GM12865 (cell line): ENCODE measurements around the gene SLC22A23.
A peak's percentile ranks its signal among the peaks of the same experiment; 100 is the strongest.

ENCODE experiments used
- DNase-seq: peaks from one replicate; pipeline ENCODE4 v3.0.0; 2010; ENCODE audit warnings: low read depth
- H3K4me3 ChIP-seq: 2 replicates; pipeline ENCODE4 v1.5.1; 2011; ENCODE audit warnings: mild to moderate bottlenecking, low read depth, low read length, control low read depth
- TF ChIP-seq, protein P1 (sequence below): IDR thresholded peaks from 2 replicates; pipeline ENCODE4 v1.5.1; 2011; ENCODE audit warnings: low read length, control low read depth, low read depth, inconsistent platforms; ENCODE audit not compliant: insufficient read depth; ENCODE audit errors: missing control alignments

The SLC22A23 gene

DNA sequence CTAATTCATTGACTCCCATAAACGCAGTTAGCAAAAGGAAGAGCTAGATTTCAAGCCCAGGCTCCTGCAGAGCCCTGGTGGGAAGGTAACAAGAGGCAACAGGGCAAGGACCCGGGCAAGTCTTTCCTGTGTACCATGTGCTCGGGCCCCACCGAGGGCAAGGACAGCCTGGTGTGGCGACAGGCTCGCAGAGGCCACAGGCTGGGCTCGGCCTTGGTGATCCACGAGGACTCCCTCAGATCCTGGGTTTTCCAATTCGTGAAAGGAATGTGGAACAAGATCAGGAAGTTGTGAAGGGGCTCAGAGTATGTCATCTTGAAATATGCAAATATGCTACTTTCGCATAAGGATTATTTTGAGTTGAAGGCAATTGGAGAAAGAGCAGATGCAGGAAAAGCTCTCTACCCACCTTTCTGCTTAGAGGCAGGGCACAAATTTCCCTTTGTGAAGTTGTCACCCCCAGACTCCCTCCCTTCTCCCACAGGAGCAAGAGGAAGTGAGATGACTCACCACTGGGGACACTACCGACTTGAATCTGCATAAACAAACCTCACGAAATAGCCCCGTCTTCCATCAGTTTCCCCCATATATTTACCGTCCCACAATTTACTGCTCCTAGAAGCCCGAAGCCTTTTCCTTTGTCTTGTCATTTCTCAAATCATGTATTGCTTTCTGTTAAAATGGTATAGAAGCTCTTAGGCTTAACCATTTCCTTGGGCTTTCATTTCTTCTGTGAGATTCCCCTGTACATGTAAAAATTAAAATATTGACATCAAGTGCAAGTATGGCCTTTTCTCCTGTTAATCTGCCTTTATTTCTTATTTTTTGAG, 119.1 kb downstream of the SLC22A23 start:
- no peak overlapping the region for H3K4me3 ChIP-seq
- DNase-seq = peak; percentile 37
- TF ChIP-seq, protein P1, sequence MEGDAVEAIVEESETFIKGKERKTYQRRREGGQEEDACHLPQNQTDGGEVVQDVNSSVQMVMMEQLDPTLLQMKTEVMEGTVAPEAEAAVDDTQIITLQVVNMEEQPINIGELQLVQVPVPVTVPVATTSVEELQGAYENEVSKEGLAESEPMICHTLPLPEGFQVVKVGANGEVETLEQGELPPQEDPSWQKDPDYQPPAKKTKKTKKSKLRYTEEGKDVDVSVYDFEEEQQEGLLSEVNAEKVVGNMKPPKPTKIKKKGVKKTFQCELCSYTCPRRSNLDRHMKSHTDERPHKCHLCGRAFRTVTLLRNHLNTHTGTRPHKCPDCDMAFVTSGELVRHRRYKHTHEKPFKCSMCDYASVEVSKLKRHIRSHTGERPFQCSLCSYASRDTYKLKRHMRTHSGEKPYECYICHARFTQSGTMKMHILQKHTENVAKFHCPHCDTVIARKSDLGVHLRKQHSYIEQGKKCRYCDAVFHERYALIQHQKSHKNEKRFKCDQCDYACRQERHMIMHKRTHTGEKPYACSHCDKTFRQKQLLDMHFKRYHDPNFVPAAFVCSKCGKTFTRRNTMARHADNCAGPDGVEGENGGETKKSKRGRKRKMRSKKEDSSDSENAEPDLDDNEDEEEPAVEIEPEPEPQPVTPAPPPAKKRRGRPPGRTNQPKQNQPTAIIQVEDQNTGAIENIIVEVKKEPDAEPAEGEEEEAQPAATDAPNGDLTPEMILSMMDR = no peak

DNA sequence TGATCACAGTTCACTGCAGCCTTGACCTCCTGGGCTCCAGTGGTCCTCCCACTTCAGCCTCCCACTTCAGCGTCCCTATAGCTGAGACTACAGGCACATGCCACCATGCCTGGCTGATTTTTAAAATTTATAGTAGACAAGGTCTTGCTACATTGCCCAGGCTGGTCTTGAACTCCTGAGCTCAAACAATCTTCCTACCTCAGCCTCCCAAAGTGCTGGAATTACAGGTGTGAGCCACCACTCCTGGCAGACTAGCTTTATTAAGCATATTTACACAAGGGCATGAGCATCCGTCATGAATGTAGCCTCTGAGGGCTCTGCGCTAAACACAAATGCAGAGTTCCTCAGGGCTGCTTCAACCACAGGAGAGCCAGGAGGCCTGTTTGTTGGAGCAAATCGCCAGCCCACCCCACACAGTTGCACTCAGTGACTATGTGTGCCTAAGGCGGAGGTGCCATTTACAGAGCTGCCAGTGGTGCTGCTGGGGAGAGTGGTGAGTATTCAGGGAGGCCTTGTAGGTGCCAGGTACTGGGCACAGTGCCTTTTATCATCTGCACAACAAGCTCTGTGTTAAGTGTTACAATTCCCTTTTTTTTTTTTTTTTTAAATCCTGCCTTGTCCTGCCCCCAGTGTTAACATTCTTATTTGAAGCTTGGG, 119.9 kb downstream of the SLC22A23 start:
- no peak overlapping the region for H3K4me3 ChIP-seq
- DNase-seq = no peak
- TF ChIP-seq, protein P1 = no peak

DNA sequence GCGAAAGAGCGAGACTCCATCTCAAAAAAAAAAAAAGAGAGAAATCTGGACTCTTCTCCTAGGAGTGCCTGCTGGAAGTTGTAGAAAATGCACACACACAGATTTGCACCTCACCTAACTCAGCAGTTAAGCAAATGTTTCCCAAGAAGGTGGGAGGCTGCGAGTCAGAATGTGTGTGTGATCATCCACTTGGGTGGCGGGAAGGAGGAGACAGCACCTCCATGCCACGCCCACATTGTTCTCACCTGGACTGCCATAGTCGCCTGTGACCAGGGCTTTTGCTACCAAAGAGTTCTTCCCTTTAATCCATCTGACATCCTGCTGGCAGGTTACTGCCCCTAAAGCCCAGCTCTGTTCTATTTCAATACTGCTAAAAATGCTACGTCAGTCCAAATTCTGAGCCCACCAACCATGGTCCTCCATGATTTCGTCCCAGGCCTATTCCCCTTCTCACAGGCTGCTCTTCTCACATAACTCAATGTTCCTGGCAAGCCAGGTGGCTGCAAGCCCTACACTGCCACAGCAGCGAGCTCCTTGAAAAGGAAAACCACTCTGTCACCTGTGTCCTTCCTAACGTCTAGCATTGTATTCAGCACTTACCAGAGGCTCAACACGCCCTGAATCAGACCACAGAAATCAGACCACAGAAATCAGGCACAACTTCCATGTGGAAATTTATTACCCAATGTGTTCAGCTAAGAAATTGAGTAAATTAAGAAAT, 120.6 kb downstream of the SLC22A23 start:
- DNase-seq = no peak
- TF ChIP-seq, protein P1 = no peak
- H3K4me3 ChIP-seq = no peak overlapping the region

DNA sequence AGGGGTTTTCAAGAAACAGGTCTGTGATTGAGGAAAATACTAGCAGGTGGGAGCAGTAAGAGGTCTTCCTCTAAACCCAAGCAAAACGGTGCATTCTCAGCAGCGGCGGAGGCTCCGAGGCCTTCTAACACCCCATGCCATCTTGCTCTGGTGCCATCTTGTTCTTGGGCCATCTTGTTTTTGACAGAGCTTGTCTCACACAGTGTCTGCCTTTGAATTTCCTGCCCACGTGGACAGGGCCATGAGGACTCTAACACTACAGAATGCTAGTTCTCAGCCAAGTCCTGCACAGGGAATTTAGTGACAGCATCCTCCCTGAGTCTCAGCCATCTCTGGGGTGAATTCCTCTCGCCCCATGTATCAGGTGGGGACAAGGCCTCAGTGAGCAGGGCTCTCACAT, 121.7 kb downstream of the SLC22A23 start:
- TF ChIP-seq, protein P1 = no peak
- H3K4me3 ChIP-seq = no peak overlapping the region

DNA sequence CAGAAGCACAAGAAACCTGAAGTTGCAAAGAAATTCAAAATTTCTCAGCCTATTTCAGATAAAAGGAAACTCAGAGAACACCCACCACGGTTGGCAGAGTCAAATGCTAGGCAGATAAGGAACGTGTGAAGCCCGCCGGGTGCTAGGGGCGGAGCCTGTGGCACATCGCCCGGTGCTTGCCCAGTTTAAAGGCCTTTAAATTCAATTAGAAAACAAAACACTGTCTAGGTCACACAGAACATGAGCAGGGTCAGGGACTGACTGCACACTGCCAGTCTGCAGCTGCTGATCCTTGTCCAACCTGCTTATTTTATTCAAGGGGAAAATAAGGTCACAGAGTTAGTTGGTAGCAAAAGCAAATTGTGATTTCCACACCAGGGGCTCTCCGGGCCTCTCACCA, 122.3 kb downstream of the SLC22A23 start:
- no peak for DNase-seq
- TF ChIP-seq, protein P1 = no peak
- H3K4me3 ChIP-seq = no peak overlapping the region

More for the DNA sequence above, 121.7 kb downstream of the SLC22A23 start:
- DNase-seq = no peak

DNA sequence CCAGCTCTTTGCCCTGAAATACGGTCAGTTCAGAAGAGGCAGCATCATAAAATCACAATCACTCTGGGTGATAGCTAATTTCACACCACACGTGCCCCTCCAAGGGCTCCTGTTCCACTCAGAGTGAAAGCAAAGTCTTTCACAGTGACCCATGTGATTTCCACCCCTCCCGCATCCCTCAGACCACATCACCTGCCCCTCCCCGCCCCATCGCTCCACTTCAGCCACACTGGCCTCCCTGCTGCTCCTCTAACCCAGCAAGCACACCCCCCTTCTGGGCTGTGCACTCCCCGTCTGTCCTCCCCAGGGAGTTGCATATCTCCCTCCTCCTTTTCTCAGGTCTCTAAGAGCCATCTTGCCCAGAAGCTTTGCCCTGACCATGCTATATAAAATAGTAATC, 123.6 kb downstream of the SLC22A23 start:
- no peak overlapping the region for H3K4me3 ChIP-seq
- peak; percentile 77 for DNase-seq
- TF ChIP-seq, protein P1 = no peak
